Adipose tissue (tissue), 3 donors: ENCODE results near the gene GIPC2. TPM values are rescaled to one million over a fixed set of nuclear protein-coding genes. Genes with fewer than 3 reads are reported as not detected.

Source experiments
- H3K27ac ChIP-seq: one replicate; pipeline ENCODE4 v1.5.1; 2013; ENCODE audit warnings: low read depth, low read length
- WGBS, 3 donors: extraction: QIAGEN DNeasy Blood & Tissue Kit; methylation state at CpG; one replicate each; pipeline ENCODE4 v1.1.7; 2013; 5-methylcytosine and 5-hydroxymethylcytosine counted together
- polyA plus RNA-seq, 3 donors: library from polyadenylated mRNA; stranded (reverse); fragments of 200-250 nt; gene quantifications; one replicate each; pipeline ENCODE4 v1.2.3, GENCODE V29; 2013
- donor health status: healthy with polysubstance abuse.
- donor health status: Bipolar disorder and iron deficiency.
- donor health status: healthy.

Gene GIPC2
- polyA plus RNA-seq, 3 donors = 2.2 to 11.8 (median 3.0) TPM

- H3K27ac ChIP-seq = no peak overlapping the region
Measured at GRCh38 chr1:78156805-78157521, 111.2 kb downstream of the GIPC2 start.

DNA sequence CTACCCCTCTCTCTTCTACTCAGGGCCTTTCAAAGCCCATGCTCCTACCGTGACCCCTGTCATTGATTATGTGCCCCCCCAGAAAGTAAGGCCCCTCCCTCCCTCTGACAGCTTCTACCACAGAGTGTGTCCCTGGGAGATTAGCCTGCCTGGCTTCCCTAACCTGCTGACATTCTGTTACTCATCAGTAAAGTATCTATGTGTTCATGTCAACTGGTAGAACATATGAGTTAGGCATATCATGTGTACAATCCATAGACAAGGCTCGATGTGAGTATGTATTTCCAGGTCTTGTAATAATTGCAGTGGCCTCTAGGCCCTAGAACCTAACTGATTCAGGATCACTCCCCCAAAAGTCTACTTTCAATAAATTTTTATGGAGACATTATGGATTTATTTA lies 120.0 kb downstream of the GIPC2 start:
- no peak overlapping the region for H3K27ac ChIP-seq
- 81 to 87% (median 87%) methylated on average over 2 of the region's 2 CpGs for WGBS, 3 donors

DNA sequence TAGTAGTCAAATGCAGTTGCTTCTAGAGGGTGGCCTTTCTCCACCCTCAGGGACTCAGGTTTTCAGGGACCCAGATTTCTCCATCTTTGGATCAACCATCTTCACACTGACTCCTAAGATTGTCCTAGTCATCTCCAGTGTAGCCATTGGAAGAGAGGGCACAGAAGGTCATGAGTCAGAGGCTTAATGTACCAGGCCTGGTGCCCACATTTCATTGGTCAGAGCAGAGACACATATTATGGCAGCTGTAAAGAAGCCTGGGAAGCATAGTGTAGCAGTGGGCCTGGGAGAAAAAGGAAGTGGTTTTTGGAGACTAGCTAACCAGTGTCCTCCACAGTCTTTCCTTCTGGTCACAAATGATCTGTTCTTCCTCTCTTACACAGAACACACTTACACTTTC lies 122.5 kb downstream of the GIPC2 start:
- no peak overlapping the region for H3K27ac ChIP-seq

GRCh38 chr1:78170859-78171258 lies 125.1 kb downstream of the GIPC2 start:
- 59 to 81% (median 64%) methylated on average over 2 of the region's 2 CpGs for WGBS, 3 donors
- H3K27ac ChIP-seq = no peak overlapping the region

- WGBS, 3 donors = 84 to 94% (median 92%) methylated on average over 3 of the region's 3 CpGs
Measured at GRCh38 chr1:78171736-78172590, 126.2 kb downstream of the GIPC2 start.

DNA sequence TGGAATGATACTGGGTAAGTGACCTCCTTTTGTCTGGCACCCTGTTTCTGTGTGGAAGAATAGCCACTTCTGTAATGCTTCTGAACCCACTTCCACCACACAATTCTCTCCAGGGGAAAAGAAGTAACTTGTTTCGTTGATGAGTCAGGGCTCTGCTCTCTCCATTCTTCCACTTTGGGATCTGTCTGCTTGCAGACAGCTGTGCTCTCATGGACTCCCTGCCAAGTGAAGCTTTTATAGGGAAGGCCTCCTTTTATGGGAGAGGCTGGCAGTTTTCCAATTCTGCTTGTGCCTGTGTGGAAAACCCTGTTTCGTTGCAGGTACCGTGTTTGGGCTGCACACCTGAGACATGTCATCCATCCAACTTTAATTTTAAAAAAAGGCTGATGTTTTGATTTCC lies 130.7 kb downstream of the GIPC2 start:
- WGBS, 3 donors = 39 to 58% (median 40%) methylated on average over 3 of the region's 3 CpGs

More at GRCh38 chr1:78171736-78172590, 126.2 kb downstream of the GIPC2 start:
- no peak overlapping the region for H3K27ac ChIP-seq

DNA sequence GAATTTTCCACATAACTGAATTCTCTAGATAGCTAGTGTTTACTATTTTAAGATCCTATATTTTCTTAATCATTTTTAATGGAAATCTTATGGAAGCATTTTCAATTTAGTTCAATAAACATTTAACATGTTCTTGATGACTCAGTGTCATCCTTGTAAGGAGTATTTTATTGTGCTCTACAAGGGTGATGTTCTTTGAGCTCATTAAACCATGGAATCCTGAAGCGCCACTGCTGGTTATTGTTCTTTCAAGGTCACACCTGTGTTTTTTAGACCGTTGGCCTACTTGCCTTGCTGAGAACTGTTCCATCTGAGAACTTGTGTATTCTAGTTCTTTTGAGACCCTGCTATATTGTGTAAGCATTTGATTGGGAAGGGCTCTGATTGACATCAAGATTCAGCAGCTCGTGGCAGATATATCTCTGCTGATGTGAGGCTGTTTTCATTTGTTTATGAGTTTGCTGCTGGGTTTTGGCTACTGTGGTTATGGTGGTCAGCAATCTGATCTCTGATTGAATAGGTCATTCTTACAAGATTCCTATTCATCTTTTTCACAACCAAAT lies 132.0 kb downstream of the GIPC2 start:
- 60 to 74% (median 60%) methylated on average over 3 of the region's 3 CpGs for WGBS, 3 donors
- H3K27ac ChIP-seq = no peak overlapping the region

More for the DNA sequence above, 130.7 kb downstream of the GIPC2 start:
- no peak overlapping the region for H3K27ac ChIP-seq

DNA sequence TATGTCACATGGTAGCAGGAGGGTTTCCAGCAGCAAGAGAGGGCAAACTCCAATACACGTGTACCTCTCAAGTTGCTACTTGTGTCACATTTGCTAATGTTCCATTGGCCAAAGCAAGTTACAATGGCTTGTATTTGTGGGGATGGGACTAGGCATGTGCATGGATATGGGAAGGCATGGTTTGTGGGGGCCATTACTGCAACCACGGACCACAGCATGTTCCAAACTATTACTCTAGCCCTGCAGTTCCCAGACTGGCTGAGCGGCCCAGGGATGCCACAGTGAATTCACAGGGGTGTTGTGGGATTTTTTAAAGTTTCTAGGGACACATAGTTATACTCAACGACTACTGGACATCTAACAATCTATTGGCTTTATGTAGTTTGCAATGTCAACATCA lies 133.1 kb downstream of the GIPC2 start:
- WGBS, 3 donors = 82 to 84% (median 83%) methylated on average over 4 of the region's 4 CpGs
- H3K27ac ChIP-seq = no peak overlapping the region

DNA sequence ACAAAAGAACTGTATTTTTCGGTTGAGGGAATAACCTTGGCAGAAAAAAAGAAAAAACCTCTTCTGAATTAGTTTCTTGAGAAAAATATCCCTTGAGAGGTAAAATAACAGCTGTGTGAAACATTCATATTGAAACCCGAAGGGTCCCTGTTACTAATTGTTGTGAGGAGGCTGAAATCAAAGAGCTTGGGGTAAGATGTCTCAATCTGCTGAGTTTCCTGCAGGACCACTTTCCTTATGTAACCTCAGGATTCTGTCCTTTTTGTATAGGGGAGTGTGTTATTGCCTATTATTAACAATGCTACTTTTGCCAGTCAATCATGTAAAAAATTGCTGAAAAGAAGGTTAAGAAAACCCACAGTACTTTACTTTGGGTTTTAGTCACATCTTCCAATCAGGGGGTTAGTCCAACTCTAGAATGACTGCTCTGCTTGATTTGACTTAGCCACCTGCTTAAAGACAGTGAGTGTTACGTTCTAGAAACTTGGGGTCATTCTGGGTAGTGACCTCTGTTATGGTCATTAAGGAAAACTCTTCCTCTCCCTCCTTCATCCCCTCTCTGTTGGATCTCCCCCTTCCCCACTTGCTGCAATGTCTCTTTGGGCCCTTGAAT lies 138.8 kb downstream of the GIPC2 start:
- no peak overlapping the region for H3K27ac ChIP-seq
- WGBS, 3 donors = 71 to 82% (median 72%) methylated on average over 3 of the region's 3 CpGs

Other genes with a start within 250 kb of the GIPC2 start
- gene NEXN, start 157.3 kb upstream of the GIPC2 start, polyA plus RNA-seq = 10 to 100 TPM in 2 of 3 donors, 1 to 10 TPM in 1; 2.6 to 44.6 (median 11.3) TPM
- 10 to 100 TPM; 23.8 to 54.7 (median 33.4) TPM for gene FUBP1, start 66.9 kb upstream of the GIPC2 start, polyA plus RNA-seq
- 10 to 100 TPM; 10.9 to 28.8 (median 26.0) TPM for gene DNAJB4, start 41.0 kb upstream of the GIPC2 start, polyA plus RNA-seq